C4-2B (cell line): Measurements from ENCODE around the gene LPP.

Experiments used
- ZFX ChIP-seq: fragments of 450-650 bp; IDR thresholded peaks from 2 replicates; pipeline ENCODE4 v1.6.1; 2017
- TF ChIP-seq, protein P1 (sequence below): fragments of 450-650 bp; conservative IDR thresholded peaks from 2 replicates; pipeline ENCODE4 v1.5.1; 2017; ENCODE audit warnings: mild to moderate bottlenecking

DNA sequence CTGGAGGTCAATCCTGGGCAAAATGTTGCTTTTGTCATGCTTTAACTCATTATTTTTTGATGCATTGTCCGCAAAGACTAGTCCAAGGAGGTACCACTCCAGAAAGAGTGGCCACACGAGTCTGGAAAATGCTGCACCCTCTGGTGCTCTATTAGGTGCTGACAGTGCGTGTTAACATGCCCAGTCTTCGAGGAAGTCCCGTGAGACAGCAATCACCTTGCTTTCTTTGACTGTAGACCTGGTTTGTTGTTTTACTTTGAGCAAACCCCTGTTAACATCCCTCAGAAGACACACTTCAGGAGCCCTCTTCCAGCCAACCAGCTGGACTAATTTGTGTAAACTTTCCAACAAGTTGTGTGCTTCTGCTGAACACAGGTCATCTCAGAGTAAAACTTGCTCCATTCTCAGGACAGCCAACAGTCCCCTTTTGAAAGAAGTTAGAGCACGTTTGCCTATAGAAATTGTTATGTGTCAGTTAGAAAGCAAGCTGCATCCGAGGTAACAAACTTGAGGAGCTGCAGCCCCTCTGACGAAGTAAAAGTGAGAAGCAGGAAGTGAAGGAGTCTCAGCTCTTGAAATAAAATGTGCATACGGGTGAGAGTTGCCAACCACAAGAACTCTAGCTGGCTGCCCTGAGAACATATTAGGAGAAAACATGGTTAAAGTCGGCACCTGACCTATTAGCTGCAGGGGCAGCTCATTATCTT is 205.0 kb downstream of the LPP start:
- TF ChIP-seq, protein P1, sequence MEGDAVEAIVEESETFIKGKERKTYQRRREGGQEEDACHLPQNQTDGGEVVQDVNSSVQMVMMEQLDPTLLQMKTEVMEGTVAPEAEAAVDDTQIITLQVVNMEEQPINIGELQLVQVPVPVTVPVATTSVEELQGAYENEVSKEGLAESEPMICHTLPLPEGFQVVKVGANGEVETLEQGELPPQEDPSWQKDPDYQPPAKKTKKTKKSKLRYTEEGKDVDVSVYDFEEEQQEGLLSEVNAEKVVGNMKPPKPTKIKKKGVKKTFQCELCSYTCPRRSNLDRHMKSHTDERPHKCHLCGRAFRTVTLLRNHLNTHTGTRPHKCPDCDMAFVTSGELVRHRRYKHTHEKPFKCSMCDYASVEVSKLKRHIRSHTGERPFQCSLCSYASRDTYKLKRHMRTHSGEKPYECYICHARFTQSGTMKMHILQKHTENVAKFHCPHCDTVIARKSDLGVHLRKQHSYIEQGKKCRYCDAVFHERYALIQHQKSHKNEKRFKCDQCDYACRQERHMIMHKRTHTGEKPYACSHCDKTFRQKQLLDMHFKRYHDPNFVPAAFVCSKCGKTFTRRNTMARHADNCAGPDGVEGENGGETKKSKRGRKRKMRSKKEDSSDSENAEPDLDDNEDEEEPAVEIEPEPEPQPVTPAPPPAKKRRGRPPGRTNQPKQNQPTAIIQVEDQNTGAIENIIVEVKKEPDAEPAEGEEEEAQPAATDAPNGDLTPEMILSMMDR: no peak
- TF ChIP-seq ZFX: no peak
